Measurements from ENCODE around the gene CACNA1C. TPM values are rescaled to one million over a fixed set of nuclear protein-coding genes. Genes with fewer than 3 reads are reported as not detected.

The CACNA1C gene
- total RNA-seq, 4 donors from 2014 or later, result 2.9 to 5.3 (median 4.3) TPM

GRCh38 chr12:2692080-2692479, 639.3 kb downstream of the CACNA1C start:
- TF ChIP-seq CTCF (IDR thresholded peaks at IDR 0.05; ENCODE audit: low read depth), result no peak

- no peak for TF ChIP-seq CTCF (IDR thresholded peaks at IDR 0.05; ENCODE audit: low read depth)
Measured at GRCh38 chr12:2693244-2693860, 640.6 kb downstream of the CACNA1C start.

GRCh38 chr12:2693980-2694610, 641.3 kb downstream of the CACNA1C start:
- TF ChIP-seq CTCF (IDR thresholded peaks at IDR 0.05; ENCODE audit: low read depth), result no peak

GRCh38 chr12:2696136-2696535, 643.3 kb downstream of the CACNA1C start:
- no peak for TF ChIP-seq CTCF (IDR thresholded peaks at IDR 0.05; ENCODE audit: low read depth)

GRCh38 chr12:2697057-2697800, 644.4 kb downstream of the CACNA1C start:
- no peak for TF ChIP-seq CTCF (IDR thresholded peaks at IDR 0.05; ENCODE audit: low read depth)

GRCh38 chr12:2698566-2698965, 645.8 kb downstream of the CACNA1C start:
- TF ChIP-seq CTCF (IDR thresholded peaks at IDR 0.05; ENCODE audit: low read depth), result no peak

- no peak for TF ChIP-seq CTCF (IDR thresholded peaks at IDR 0.05; ENCODE audit: low read depth)
Measured at GRCh38 chr12:2710701-2711100, 657.9 kb downstream of the CACNA1C start.
